Measurements from ENCODE around the gene KRAS. TPM values are rescaled to one million over a fixed set of nuclear protein-coding genes. Genes with fewer than 3 reads are reported as not detected.

The KRAS gene
- total and polyA plus RNA-seq, 2 of the 4 experiments (the other 2 are of a cell fraction): 9.3 to 10.7 TPM

- dilution Hi-C loops (cut with HindIII; ENCODE audit: low sequenced_read_pairs, unreplicated experiment): no loop called here
- TF ChIP-seq ELK1 (IDR thresholded peaks at IDR 0.05; ENCODE audit: borderline replicate concordance, low read depth, low read length) (no peak), BHLHE40 (IDR thresholded peaks at IDR 0.05; ENCODE audit: low read depth, low read length) (no peak), SMC3 (IDR thresholded peaks at IDR 0.05; ENCODE audit: low read depth, low read length) (no peak), RFX5 (IDR thresholded peaks at IDR 0.05; ENCODE audit: low read depth, low read length) (no peak), CEBPB (IDR thresholded peaks at IDR 0.05; ENCODE audit: low read depth, low read length) (no peak), CTCF (conservative IDR thresholded peaks at IDR 0.05; ENCODE audit: low read depth, low read length) (no peak), MXI1 (IDR thresholded peaks at IDR 0.05; ENCODE audit: borderline replicate concordance, low read depth, low read length) (no peak), MAFK (IDR thresholded peaks at IDR 0.05; ENCODE audit: low read depth, low read length) (no peak), FOS (IDR thresholded peaks at IDR 0.05; ENCODE audit: low read depth, low read length) (no peak), NFE2L2 (IDR thresholded peaks at IDR 0.05; ENCODE audit: low read depth, low read length) (no peak), POLR2A (IDR thresholded peaks at IDR 0.05; ENCODE audit: low read depth, low read length) (no peak)
Observed at GRCh38 chr12:25251769-25252168, 1.0 kb upstream of the KRAS start.

More at GRCh38 chr12:25251769-25252168, 1.0 kb upstream of the KRAS start:
- Histone ChIP-seq H2BK20ac (ENCODE audit: low read depth, low read length) (no peak overlapping the region), H4K5ac (ENCODE audit: low read depth, low read length) (no peak overlapping the region), H2BK15ac (ENCODE audit: low read depth, low read length) (no peak overlapping the region), H3K79me1 (ENCODE audit: low read depth in 1 of 2, low read length in 2 of 2) (peaks cover 0 to 25% of the 10 kb centered on the region in 2 experiments; a peak in 2 of 4 replicates), H3K4ac (ENCODE audit: low read depth, low read length) (no peak overlapping the region), H3K4me2 (ENCODE audit: low read depth, low read length) (peak overlapping the region; percentile 93), H2AFZ (replicated peaks; ENCODE audit: low read length, poor library complexity) (peak overlapping the region; percentile 91), H3K9me3 (ENCODE audit: control insufficient read depth, insufficient read depth, low read length) (no peaks in the 10 kb centered on the region), H2BK5ac (ENCODE audit: low read depth, low read length, poor library complexity, severe bottlenecking) (no peak overlapping the region), H3K27me3 (ENCODE audit: control insufficient read depth, insufficient read depth, low read length) (no peaks in the 10 kb centered on the region), H3K14ac (replicated peaks; ENCODE audit: low read depth, low read length) (no peak overlapping the region), H3K4me1 (ENCODE audit: control insufficient read depth, insufficient read depth, low read length) (peaks cover 5% of the 10 kb centered on the region; the same call in 1 of the 2 replicates), H2AK5ac (ENCODE audit: low read depth, low read length) (no peak overlapping the region), H3K4me3 (ENCODE audit: insufficient read depth, low read depth, low read length) (peak overlapping the region; percentile 89; the same call in 1 of the 2 replicates), H3K27ac (ENCODE audit: insufficient read depth, low read length) (no peak overlapping the region), H3K9me1 (ENCODE audit: insufficient read depth, low read length) (no peaks in the 10 kb centered on the region), H2BK120ac (ENCODE audit: low read depth, low read length) (no peak overlapping the region), H3K36me3 (ENCODE audit: control insufficient read depth, insufficient read depth, low read length) (no peaks in the 10 kb centered on the region), H4K8ac (ENCODE audit: low read depth in 2 of 2, low read length in 2 of 2) (0 out of 4 replicates have a peak overlapping the region, but pooled peaks of 1 of the 2 experiments have one; percentile 42), H4K91ac (ENCODE audit: insufficient read depth, low read depth, low read length) (no peak overlapping the region), H3K9ac (ENCODE audit: low read depth, low read length) (peak overlapping the region; percentile 65; the same call in 1 of the 2 replicates), H3K18ac (ENCODE audit: low read depth, low read length) (no peak overlapping the region), H3K23ac (ENCODE audit: low read depth, low read length) (peak overlapping the region; percentile 57; the same call in 1 of the 2 replicates), H3K56ac (ENCODE audit: extremely low read depth, insufficient read depth, low read length) (no peak overlapping the region), H4K20me1 (ENCODE audit: insufficient read depth, low read length) (peaks cover 16% of the 10 kb centered on the region; the same call in 1 of the 2 replicates), H2AK9ac (replicated peaks; ENCODE audit: low read depth, low read length, poor library complexity) (no peak overlapping the region)
- no TSS peak for BruUV-seq (replicated peaks)
- no peak for ATAC-seq (ENCODE audit: low read depth)
- in situ Hi-C loops (cut with MboI; ENCODE audit: low sequenced_read_pairs): no loop called here
- intact Hi-C loops (cut with micrococcal nuclease): no loop called here
- ChIA-PET POLR2A (ENCODE audit: unreplicated experiment) (no interaction called here), CTCF (no interaction called here)
- DNase-seq: no peak
- WGBS, 2 experiments (ENCODE audit: extremely low coverage in 2 of 2, insufficient read length in 1 of 2): no CpG with 5 or more reads among the region's 6 CpGs
